GM23248 (cell line): Measurements from ENCODE around the gene PGBD5. TPM values are rescaled to one million over a fixed set of nuclear protein-coding genes. Genes with fewer than 3 reads are reported as not detected.
"Not testable (repeated sequence)": the region's sequence is repeated elsewhere in the genome, so short reads cannot be mapped to it uniquely, and the experiment has no call there.

Experiments
- DNase-seq: peaks from one replicate; pipeline ENCODE4 v3.0.0-alpha.2; 2015
- H2AFZ ChIP-seq: fragments of 200-600 bp; sonication (generic); 2 replicates; pipeline ENCODE4 v1.6.1; 2016; ENCODE audit warnings: antibody characterized with exemption
- H3F3A ChIP-seq: fragments of 200-600 bp; sonication (generic); 2 replicates; pipeline ENCODE4 v1.6.1; 2016; ENCODE audit warnings: mild to moderate bottlenecking, antibody characterized with exemption, mixed run types; ENCODE audit not compliant: insufficient read depth
- H3K27ac ChIP-seq: fragments of 200-600 bp; sonication (generic); 2 replicates; pipeline ENCODE4 v1.5.1; 2016; ENCODE audit warnings: mild to moderate bottlenecking
- H3K27me3 ChIP-seq: fragments of 200-600 bp; sonication (generic); replicated peaks from 2 replicates; pipeline ENCODE4 v1.6.1; 2016; ENCODE audit warnings: mild to moderate bottlenecking; ENCODE audit not compliant: insufficient read depth
- H3K36me3 ChIP-seq: fragments of 200-600 bp; sonication (generic); 2 replicates; pipeline ENCODE4 v1.6.1; 2016; ENCODE audit warnings: low read depth, mild to moderate bottlenecking
- H3K4me1 ChIP-seq: fragments of 200-600 bp; sonication (generic); 2 replicates; pipeline ENCODE4 v1.6.1; 2016; ENCODE audit warnings: mild to moderate bottlenecking; ENCODE audit not compliant: insufficient read depth
- H3K4me2 ChIP-seq: fragments of 200-600 bp; sonication (generic); one replicate; pipeline ENCODE4 v1.6.1; 2016; ENCODE audit warnings: mild to moderate bottlenecking; ENCODE audit not compliant: unreplicated experiment
- H3K4me3 ChIP-seq: fragments of 200-600 bp; sonication (generic); 2 replicates; pipeline ENCODE4 v1.5.1; 2016; ENCODE audit warnings: mild to moderate bottlenecking
- H3K79me2 ChIP-seq: fragments of 200-600 bp; sonication (generic); 2 replicates; pipeline ENCODE4 v1.6.1; 2016; ENCODE audit warnings: mild to moderate bottlenecking; ENCODE audit not compliant: insufficient read depth
- H3K9ac ChIP-seq: fragments of 200-600 bp; sonication (generic); 2 replicates; pipeline ENCODE4 v1.6.1; 2016; ENCODE audit warnings: mild to moderate bottlenecking
- H3K9me2 ChIP-seq: fragments of 200-600 bp; sonication (generic); 2 replicates; pipeline ENCODE4 v1.6.1; 2016; ENCODE audit warnings: mixed run types, mild to moderate bottlenecking, moderate library complexity; ENCODE audit not compliant: insufficient read depth
- H3K9me3 ChIP-seq: fragments of 200-600 bp; sonication (generic); one replicate; pipeline ENCODE4 v1.6.1; 2017; ENCODE audit warnings: low read depth
- H4K20me1 ChIP-seq: fragments of 200-600 bp; sonication (generic); 2 replicates; pipeline ENCODE4 v1.6.0; 2016; ENCODE audit not compliant: insufficient read depth
- EZH2 ChIP-seq: fragments of 200-600 bp; sonication (generic); IDR thresholded peaks from 2 replicates; pipeline ENCODE4 v1.6.1; 2018; ENCODE audit warnings: antibody characterized with exemption, mild to moderate bottlenecking; ENCODE audit not compliant: insufficient read depth, poor library complexity, severe bottlenecking
- EZH2phosphoT487 ChIP-seq: fragments of 200-600 bp; sonication (generic); IDR thresholded peaks from 2 replicates; pipeline ENCODE4 v1.6.1; 2018; ENCODE audit warnings: antibody characterized with exemption, moderate library complexity, mild to moderate bottlenecking, low read depth; ENCODE audit not compliant: insufficient read depth
- WGBS, 2 experiments: methylation state at CpG; one replicate each; pipeline ENCODE4 v1.1.6; 2015 to 2017; ENCODE audit warnings: low lambda C conversion rate in 2 of 2, low coverage in 1 of 2; ENCODE audit errors: missing lambda C conversion rate in 2 of 2; 5-methylcytosine and 5-hydroxymethylcytosine counted together
- in situ Hi-C: fragments of 300-500 bp; cut with MboI; formaldehyde crosslinking; loops from 2 replicates; pipeline ENCODE4 v1.15.0; 2020
- polyA plus RNA-seq: library from polyadenylated mRNA; unstranded; fragments of >200 nt; fragmentation: Nextera tagmentation; extraction: Ambion mirVana; gene quantifications from 2 replicates; pipeline ENCODE4 v1.2.1, GENCODE V29; 2016
- total RNA-seq: library from RNA; depleted of rRNA; stranded (reverse); fragments of >200 nt; shearing (Covaris generic); gene quantifications from 2 replicates; pipeline ENCODE4 v1.2.3, GENCODE V29; 2014

PGBD5 gene
- total and polyA plus RNA-seq, 2 experiments from 2014 or later = 0.23 to 0.32 TPM

DNA sequence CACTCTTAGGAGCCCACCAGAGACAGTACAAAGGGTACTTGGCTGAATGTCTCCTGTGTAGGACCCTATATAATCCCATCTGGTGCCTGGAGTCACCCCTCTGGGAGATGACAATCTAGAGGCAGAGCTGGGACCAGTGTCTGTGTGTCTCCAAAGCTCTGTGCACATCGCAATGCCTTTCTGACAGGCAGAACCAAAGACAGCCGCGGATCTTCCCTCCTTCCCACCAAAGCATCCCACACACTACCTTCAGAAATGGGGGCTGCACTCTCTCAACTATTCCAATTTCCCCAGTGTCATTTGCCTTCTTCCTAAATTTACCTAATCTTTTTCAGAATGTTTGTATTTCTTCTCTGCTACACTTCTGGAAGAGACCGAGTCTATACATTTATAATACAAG lies 12.0 kb downstream of the PGBD5 start:
- peaks cover 6% of the 10 kb centered on the region; the same call in 1 of the 2 replicates for H3K27me3 ChIP-seq
- TF ChIP-seq EZH2phosphoT487 (no peak), EZH2 (no peak)
- H3K27ac ChIP-seq = no peak overlapping the region
- no peak overlapping the region for H3K4me3 ChIP-seq
- H3F3A ChIP-seq = no peaks in the 10 kb centered on the region
- no peaks in the 10 kb centered on the region for H4K20me1 ChIP-seq
- 72 to 77% methylated on average over 4 of the region's 4 CpGs for WGBS, 2 experiments
- no peak for DNase-seq
- H3K79me2 ChIP-seq = no peaks in the 10 kb centered on the region
- no peaks in the 10 kb centered on the region for H3K4me1 ChIP-seq
- no peaks in the 10 kb centered on the region for H3K9me3 ChIP-seq
- no peak overlapping the region for H3K9ac ChIP-seq
- H2AFZ ChIP-seq = no peak overlapping the region
- no peaks in the 10 kb centered on the region for H3K36me3 ChIP-seq
- in situ Hi-C loops = no loop called here
- H3K4me2 ChIP-seq = no peak overlapping the region
- no peaks in the 10 kb centered on the region for H3K9me2 ChIP-seq

DNA sequence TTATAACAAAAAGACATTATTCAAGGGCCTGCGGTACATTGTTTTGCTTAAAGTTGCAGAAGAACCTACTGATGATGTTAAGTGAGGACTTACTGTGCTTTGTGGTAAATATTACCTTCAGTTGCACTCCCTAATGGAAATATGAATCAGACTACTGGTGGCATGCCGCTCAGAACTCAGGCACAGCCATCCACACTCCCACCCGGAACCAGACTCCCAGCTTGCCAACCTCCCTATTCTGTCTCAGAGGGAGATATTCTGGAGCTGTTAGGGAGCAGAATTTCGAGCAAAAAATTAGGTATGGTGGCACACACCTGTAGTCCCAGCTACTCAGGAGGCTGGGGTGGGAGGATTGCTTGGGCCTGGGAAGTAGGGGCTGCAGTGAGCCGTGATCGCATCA lies 13.1 kb downstream of the PGBD5 start:
- Histone ChIP-seq H3F3A (no peaks in the 10 kb centered on the region), H3K79me2 (no peaks in the 10 kb centered on the region), H3K4me3 (no peak overlapping the region), H3K36me3 (no peaks in the 10 kb centered on the region), H3K27me3 (peaks cover 6% of the 10 kb centered on the region; the same call in 1 of the 2 replicates), H3K4me1 (no peaks in the 10 kb centered on the region), H3K27ac (no peak overlapping the region), H4K20me1 (no peaks in the 10 kb centered on the region), H2AFZ (no peak overlapping the region), H3K9me3 (no peaks in the 10 kb centered on the region), H3K4me2 (no peak overlapping the region), H3K9me2 (no peaks in the 10 kb centered on the region), H3K9ac (no peak overlapping the region)
- WGBS, 2 experiments = 35 to 57% methylated on average over 6 of the region's 6 CpGs
- in situ Hi-C loops = no loop called here
- DNase-seq = no peak
- TF ChIP-seq EZH2 = no peak
- no peak for TF ChIP-seq EZH2phosphoT487

DNA sequence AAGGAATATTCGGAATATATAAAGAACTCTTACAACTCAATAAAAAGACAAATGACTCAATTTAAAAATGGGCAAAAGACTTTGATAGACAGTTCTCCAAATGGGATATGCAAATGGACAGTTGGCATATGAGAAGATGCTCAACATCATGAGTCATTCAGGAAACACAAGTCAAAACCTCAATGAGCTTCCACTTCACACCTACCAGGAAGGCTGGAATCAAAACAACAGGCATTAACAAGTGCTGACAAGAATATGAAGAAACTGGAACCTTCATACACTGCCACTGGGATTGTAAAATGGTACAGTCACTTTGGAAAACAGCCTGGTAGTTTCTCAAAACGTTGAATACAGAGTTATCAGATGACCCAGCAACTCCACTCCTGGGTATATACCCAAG lies 17.2 kb downstream of the PGBD5 start:
- Histone ChIP-seq H3K9ac (no peak overlapping the region), H2AFZ (no peak overlapping the region), H3K9me2 (no peaks in the 10 kb centered on the region), H3F3A (no peaks in the 10 kb centered on the region), H3K4me3 (no peak overlapping the region), H3K36me3 (no peaks in the 10 kb centered on the region), H4K20me1 (no peaks in the 10 kb centered on the region), H3K4me1 (no peaks in the 10 kb centered on the region; the same call in 1 of the 2 replicates), H3K4me2 (no peak overlapping the region), H3K27ac (no peak overlapping the region), H3K27me3 (peaks cover 6% of the 10 kb centered on the region; the same call in 1 of the 2 replicates), H3K9me3 (no peaks in the 10 kb centered on the region), H3K79me2 (no peaks in the 10 kb centered on the region)
- WGBS, 2 experiments = 37 to 46% methylated on average over 2 of the region's 2 CpGs
- in situ Hi-C loops = no loop called here
- DNase-seq = no peak
- TF ChIP-seq EZH2 = no peak
- no peak for TF ChIP-seq EZH2phosphoT487

DNA sequence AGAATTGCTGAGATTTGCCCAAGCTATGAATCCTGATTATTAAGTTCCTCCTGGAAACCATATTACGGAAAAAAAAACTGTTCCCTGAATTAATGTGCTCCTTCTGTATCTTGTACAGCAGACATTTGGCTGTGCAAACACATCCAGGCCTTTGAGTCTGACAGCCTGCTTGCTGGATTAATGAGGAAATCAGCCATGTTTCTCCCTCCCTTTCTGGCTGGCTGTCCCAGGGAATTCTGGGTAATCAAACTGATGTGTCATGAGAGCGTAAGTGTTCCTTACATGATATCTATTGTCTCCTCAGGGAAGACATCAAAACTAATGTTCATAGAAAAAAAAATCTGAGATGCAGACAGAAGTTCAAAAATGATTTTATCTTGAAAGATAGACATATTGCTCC lies 18.8 kb downstream of the PGBD5 start:
- no peak for TF ChIP-seq EZH2
- TF ChIP-seq EZH2phosphoT487 = no peak
- Histone ChIP-seq H3K9ac (no peak overlapping the region), H3K4me1 (no peaks in the 10 kb centered on the region; the same call in 1 of the 2 replicates), H3K9me2 (no peaks in the 10 kb centered on the region), H3K9me3 (no peaks in the 10 kb centered on the region), H3K4me3 (no peak overlapping the region), H4K20me1 (no peaks in the 10 kb centered on the region), H2AFZ (no peak overlapping the region), H3F3A (no peaks in the 10 kb centered on the region), H3K27ac (no peak overlapping the region), H3K4me2 (no peak overlapping the region), H3K27me3 (peaks cover 6% of the 10 kb centered on the region; the same call in 1 of the 2 replicates), H3K36me3 (no peaks in the 10 kb centered on the region), H3K79me2 (no peaks in the 10 kb centered on the region)
- in situ Hi-C loops = no loop called here
- DNase-seq = peak; percentile 12
- 47% methylated on average over 2 of the region's 2 CpGs for WGBS, 2 experiments

DNA sequence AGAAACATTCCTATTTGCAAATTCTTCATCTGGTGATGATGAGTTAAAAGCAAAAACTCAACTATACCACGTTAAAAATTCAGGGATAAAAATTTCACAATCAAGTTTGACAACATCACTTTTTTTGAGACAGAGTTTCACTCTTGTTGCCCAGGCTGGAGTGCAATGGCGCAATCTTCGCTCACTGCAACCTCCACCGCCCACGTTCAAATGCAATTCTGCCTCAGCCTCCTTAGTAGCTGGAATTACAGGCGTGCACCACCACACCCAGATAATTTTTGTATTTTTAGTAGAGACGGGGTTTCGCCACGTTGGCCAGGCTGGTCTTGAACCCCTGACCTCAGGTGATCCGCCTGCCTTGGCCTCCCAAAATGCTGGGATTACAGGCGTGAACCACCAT lies 19.4 kb downstream of the PGBD5 start:
- DNase-seq, H3K9ac ChIP-seq, in situ Hi-C loops, H4K20me1 ChIP-seq, H3K36me3 ChIP-seq, H3K4me3 ChIP-seq, H3K9me2 ChIP-seq, H3K27me3 ChIP-seq, H3F3A ChIP-seq, H3K27ac ChIP-seq, H3K9me3 ChIP-seq, H2AFZ ChIP-seq, H3K79me2 ChIP-seq, H3K4me2 ChIP-seq, H3K4me1 ChIP-seq: not testable (repeated sequence)
- WGBS, 2 experiments = 44 to 49% methylated on average over 11 of the region's 11 CpGs
